Mesodermal cell (in vitro differentiated cells): Measurements from ENCODE around the gene VWA3B.
"Not testable (repeated sequence)": the region's sequence is repeated elsewhere in the genome, so short reads cannot be mapped to it uniquely, and the experiment has no call there.

Experiments used
- H3K27ac ChIP-seq: 2 replicates; pipeline ENCODE4 v1.7.0; 2013; ENCODE audit warnings: mild to moderate bottlenecking, low read depth, low read length, moderate library complexity; ENCODE audit not compliant: severe bottlenecking
- H3K36me3 ChIP-seq: 2 replicates; pipeline ENCODE4 v1.7.1; 2013; ENCODE audit warnings: mild to moderate bottlenecking, low read length, moderate library complexity; ENCODE audit not compliant: control insufficient read depth, insufficient read depth
- H3K4me1 ChIP-seq: one replicate; pipeline ENCODE4 v1.7.1; 2013; ENCODE audit warnings: mild to moderate bottlenecking, low read length; ENCODE audit not compliant: insufficient read depth, control insufficient read depth, poor library complexity, severe bottlenecking
- H3K4me3 ChIP-seq: 2 replicates; pipeline ENCODE4 v1.7.0; 2013; ENCODE audit warnings: low read length, control low read depth, mild to moderate bottlenecking; ENCODE audit not compliant: insufficient read depth, poor library complexity, severe bottlenecking; ENCODE audit errors: extremely low read depth
- H3K9me3 ChIP-seq: 2 replicates; pipeline ENCODE4 v1.7.1; 2013; ENCODE audit warnings: mild to moderate bottlenecking, low read length, moderate library complexity; ENCODE audit not compliant: control insufficient read depth
- WGBS, 2 experiments: methylation state at CpG; one replicate each; pipeline ENCODE4 v1.1.5; 2013; ENCODE audit warnings: missing lambda C conversion rate in 2 of 2; ENCODE audit not compliant: insufficient coverage in 2 of 2; 5-methylcytosine and 5-hydroxymethylcytosine counted together

VWA3B gene

DNA sequence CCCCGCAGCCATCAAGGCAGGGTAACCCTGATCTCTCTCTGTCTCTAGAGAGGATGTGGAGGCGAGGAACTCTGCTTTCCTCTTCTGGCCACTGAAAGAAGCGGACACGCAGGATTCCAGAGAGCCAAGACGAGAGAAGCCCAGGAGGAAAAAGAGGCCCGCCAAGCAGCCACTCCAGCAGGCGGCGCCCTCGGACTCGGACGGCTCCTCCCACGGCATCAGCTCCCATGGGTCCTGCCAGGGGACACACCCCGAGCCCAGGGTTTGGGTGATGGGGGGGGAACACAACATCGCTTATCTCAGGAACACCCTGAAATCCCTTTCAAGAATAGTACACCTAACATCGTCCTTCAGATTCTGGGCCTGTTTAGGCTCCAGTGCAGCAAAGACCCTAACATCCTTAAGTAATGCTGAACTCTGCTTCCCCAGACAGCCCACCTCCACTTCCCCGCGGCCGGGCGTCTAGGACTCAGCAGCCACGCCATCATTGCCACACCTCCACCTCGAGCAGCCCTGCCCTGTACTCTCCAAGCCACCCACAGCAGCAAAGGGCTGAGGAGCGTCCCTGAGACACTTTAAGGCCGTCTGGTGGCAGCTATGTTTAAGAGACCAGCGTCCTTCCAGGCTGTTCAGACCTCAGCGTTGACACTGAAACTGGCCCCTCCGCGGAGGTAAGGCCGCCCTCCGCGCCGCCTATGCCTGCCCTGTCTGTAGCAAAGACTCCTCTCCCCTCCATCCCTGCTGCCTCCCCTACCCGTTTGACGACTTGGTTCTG is 225.0 kb downstream of the VWA3B start:
- Histone ChIP-seq H3K36me3 (no peaks in the 10 kb centered on the region), H3K4me1 (no peaks in the 10 kb centered on the region), H3K4me3 (no peak overlapping the region), H3K9me3 (no peaks in the 10 kb centered on the region), H3K27ac (no peak overlapping the region)
- WGBS, 2 experiments = 91 to 93% methylated on average over 28 to 31 of the region's 33 CpGs

DNA sequence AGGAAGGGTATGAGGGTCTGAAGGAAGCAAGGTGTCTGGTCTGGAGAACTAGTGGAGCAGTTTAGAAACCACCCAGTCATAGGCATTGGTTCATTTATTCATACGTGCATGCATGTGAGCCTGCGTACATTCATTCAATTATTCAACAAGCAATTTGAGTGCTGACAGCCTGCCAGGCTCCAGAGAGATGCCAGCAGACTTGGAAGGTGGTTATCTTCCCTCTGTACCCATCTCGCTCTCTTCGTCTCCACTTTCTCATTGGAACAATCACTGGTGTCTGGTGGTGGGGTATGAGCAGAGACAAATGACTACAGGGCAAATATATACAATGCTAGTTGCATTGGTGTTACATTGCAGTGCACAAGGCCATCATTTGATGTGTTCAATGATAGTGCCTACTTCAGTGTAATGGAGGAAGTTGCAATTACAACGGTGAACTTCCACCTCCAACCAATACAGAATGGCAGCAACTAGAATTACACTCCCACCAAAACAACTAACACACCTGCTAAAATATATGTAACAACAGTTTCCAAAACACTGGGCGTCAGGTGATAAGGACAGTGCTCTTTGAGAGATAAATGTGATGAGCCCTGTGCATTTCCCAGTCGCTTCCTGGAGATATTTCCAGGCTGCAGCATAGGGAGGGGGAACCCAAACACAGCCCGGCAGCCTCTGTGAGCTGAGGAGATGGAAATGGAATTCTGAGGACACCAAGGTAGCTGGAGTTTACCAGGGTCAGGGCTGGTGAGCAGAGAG is 226.7 kb downstream of the VWA3B start:
- no peaks in the 10 kb centered on the region for H3K36me3 ChIP-seq
- no peaks in the 10 kb centered on the region for H3K9me3 ChIP-seq
- H3K27ac ChIP-seq = no peak overlapping the region
- no peak overlapping the region for H3K4me3 ChIP-seq
- 87 to 91% methylated on average over 4 of the region's 8 CpGs for whole genome bisulfite sequencing, 2 experiments
- H3K4me1 ChIP-seq = no peaks in the 10 kb centered on the region

DNA sequence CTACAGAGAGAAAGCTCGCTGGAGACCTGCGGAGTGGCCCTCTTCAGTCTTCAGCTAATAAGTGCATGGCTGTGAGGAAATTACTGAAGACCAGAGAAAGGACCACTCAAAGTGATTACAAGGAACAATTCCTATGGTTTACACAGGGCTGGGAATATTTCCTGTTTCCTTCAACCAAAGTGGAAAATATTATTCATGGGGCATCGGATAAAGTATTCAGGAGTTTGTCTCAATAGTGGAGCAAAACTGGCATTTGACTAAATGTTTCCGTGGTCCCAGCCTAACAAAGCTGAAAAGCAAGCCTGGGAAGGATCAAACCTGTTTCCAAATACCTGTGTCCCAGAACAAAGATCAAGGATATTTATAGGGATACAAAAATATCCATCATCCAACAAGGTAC is 227.3 kb downstream of the VWA3B start:
- Histone ChIP-seq H3K27ac (no peak overlapping the region), H3K9me3 (no peaks in the 10 kb centered on the region), H3K36me3 (no peaks in the 10 kb centered on the region), H3K4me1 (no peaks in the 10 kb centered on the region), H3K4me3 (no peak overlapping the region)
- 100% methylated on average over 3 to 4 of the region's 4 CpGs for WGBS, 2 experiments

DNA sequence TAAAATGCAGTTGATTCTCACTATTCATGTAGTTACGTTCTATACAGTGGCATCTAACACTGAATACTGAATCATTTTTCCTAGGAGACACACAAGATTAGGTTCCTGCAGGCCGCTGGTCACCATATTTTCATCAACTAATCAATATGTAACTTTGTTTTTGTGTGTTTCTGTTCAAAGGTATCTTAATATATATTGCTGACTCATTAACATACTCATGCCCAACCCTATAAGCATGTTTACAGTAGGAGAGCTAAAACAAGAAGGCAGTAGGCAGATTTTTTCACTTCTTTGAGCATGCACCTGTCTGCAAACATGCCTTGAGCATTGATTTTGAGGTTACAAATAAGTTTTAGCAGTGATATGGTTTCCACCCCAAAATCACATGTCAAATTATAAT is 229.0 kb downstream of the VWA3B start:
- WGBS, 2 experiments = 80 to 100% methylated on average over 1 of the region's 2 CpGs
- Histone ChIP-seq H3K27ac (no peak overlapping the region), H3K9me3 (peaks cover 11% of the 10 kb centered on the region), H3K4me3 (no peak overlapping the region), H3K36me3 (no peaks in the 10 kb centered on the region), H3K4me1 (no peaks in the 10 kb centered on the region)

DNA sequence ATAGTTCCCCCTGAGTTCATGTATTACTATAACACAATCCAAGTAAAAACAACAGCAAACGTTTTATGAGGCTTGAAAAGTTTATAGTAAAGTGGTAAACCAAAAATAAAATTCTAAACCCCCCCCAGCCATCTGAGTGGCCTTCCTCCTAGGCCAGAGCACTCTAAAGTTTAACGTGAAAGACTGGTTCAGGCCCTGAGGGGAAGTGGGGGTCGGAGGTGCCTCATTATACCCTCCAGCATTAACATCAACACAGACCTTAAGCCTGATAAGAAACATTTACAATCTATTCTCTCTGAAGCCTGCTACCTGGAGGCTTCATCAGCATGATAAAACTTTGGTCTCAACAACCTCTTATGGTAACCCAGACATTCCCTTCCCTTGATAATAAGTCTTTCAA is 230.2 kb downstream of the VWA3B start:
- Histone ChIP-seq H3K9me3 (peaks cover 18% of the 10 kb centered on the region), H3K27ac (no peak overlapping the region), H3K36me3 (no peaks in the 10 kb centered on the region), H3K4me1 (no peaks in the 10 kb centered on the region), H3K4me3 (no peak overlapping the region)
- 50% methylated on average over 2 of the region's 3 CpGs; no CpG with 5 or more reads in 1 of the 2 experiments for WGBS, 2 experiments

DNA sequence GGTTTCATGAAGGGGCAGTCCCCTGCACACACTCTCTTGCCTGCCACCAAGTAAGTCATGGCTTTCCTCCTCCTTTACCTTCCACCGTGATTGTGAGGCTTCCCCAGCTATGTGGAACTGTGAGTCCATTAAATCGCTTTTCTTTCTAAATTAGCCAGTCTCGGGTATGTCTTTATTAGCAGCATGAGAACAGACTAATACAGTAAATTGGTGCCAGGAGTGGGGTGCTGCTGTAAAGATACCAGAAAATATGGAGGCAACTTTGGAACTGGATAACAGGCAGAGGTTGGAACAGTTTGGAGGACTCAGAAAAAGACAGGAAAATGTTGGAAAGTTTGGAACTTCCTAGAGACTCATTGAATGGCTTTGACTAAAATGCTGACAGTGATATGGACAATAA is 233.2 kb downstream of the VWA3B start:
- not testable (repeated sequence) for H3K4me1 ChIP-seq, H3K36me3 ChIP-seq, H3K4me3 ChIP-seq, H3K27ac ChIP-seq
- peaks cover 20% of the 10 kb centered on the region for H3K9me3 ChIP-seq
- 89 to 95% methylated on average over 3 of the region's 3 CpGs for WGBS, 2 experiments

DNA sequence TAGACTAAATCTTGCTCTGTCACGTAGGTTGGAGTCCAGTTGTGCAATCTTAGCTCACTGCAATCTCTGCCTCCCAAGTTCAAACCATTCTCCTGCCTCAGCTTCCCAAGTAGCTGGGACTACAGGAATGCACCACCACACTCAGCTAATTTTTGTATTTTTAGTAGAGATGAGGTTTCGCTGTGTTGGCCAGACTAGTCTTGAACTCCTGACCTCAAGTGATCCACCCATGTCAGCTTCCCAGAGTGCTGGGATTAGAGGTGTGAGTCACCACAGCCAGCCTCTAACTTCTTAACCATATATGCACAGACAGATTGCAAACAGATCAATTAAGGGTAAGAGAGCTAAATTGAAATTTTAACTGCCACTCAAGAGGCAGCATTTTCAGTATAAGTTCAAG is 237.2 kb downstream of the VWA3B start:
- H3K4me1 ChIP-seq = no peaks in the 10 kb centered on the region
- H3K4me3 ChIP-seq = no peak overlapping the region
- peaks cover 24% of the 10 kb centered on the region for H3K9me3 ChIP-seq
- H3K27ac ChIP-seq = no peak overlapping the region
- WGBS, 2 experiments = 78% methylated on average over 1 of the region's 2 CpGs; no CpG with 5 or more reads in 1 of the 2 experiments
- H3K36me3 ChIP-seq = no peaks in the 10 kb centered on the region

DNA sequence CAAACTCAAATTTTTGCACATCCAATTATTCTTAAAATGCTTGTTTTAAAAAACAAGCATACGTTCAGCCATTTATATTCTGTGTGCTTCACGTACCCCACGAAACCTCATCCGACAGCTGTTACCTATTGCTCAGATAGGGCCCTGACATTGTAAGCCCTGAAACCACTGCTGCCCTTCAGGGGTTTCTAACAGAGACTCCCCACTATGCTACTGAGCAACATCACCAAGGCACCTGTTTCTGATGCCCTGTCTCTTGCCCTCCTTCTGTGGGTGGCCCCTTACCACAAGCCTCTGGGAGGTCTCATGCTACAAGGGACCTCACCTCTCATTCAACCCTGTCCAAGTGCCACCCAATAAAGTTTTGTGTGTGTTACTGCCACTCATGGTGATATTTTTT is 240.8 kb downstream of the VWA3B start:
- Histone ChIP-seq H3K4me1 (no peaks in the 10 kb centered on the region), H3K9me3 (peaks cover 4% of the 10 kb centered on the region), H3K4me3 (no peak overlapping the region), H3K36me3 (no peaks in the 10 kb centered on the region), H3K27ac (no peak overlapping the region)
- WGBS, 2 experiments = 89 to 100% methylated on average over 4 of the region's 4 CpGs

DNA sequence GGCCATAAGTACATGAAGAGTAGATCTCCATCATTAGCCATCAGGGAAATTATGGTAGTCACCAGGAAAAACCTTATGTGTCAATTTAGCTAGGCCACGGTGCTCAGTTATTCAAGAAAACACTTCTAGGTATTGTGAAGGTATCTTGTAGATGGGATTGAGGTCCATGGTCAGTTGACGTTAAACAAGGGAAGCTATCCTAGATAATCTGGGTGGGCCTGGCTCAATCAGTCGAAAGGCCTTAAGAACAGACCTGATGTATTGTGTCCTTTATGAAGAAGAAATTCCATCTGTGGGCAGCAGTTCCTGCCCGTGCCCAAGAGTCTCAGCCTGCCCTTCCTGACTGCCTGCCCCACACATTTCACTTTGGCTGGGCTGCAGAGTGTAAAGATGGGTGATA is 242.6 kb downstream of the VWA3B start:
- no peaks in the 10 kb centered on the region for H3K36me3 ChIP-seq
- 93 to 98% methylated on average over 3 of the region's 4 CpGs for WGBS, 2 experiments

DNA sequence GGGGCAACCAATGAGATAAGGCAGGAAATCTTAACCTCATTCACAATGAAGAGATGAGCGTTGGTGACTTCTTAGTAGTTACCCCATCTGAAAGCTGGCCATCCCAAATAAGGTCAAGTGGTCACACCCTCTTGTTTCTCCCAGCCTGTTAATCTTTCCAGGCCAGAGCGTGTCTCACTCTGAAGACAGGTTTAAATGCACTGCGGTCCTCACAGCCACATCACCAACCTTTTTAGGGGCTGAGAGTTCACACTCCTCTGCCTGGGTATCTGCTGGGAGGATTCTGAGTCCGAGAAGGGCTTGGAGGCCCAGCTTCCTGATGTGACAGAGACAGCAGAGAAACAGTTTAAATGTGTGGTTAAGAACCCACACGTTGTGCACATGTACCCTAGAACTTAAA is 246.0 kb downstream of the VWA3B start:
- H3K27ac ChIP-seq = no peak overlapping the region
- peaks cover 11% of the 10 kb centered on the region for H3K4me1 ChIP-seq
- WGBS, 2 experiments = 80 to 92% methylated on average over 1 to 2 of the region's 5 CpGs
- H3K36me3 ChIP-seq = no peaks in the 10 kb centered on the region
- H3K4me3 ChIP-seq = no peak overlapping the region
- H3K9me3 ChIP-seq = peaks cover under 1% of the 10 kb centered on the region

More for the DNA sequence above, 242.6 kb downstream of the VWA3B start:
- H3K4me1 ChIP-seq = peaks cover 6% of the 10 kb centered on the region
- peaks cover 4% of the 10 kb centered on the region for H3K9me3 ChIP-seq
- H3K27ac ChIP-seq = no peak overlapping the region
- no peak overlapping the region for H3K4me3 ChIP-seq

DNA sequence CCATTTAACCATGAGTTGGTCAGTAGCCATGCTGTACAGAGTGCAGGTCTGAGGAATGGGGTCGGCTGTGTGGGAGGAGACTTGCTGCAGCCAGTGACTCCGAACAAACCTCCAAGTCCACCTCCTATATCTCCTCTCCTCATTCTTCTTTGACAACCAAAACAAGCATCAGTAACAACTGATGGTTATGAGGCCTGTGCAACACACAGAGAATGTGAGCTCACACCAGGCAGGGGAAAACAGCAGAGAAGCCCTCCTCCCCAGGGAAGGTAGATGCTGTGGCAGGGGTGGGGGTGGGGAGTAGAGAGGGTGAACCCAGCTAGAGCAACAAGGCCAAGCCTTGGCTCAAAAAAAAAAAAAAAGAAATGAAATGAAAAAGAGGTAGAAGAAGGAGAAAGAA is 247.0 kb downstream of the VWA3B start:
- Histone ChIP-seq H3K9me3 (no peaks in the 10 kb centered on the region), H3K4me1 (peaks cover 11% of the 10 kb centered on the region), H3K4me3 (no peak overlapping the region), H3K27ac (peak overlapping the region; percentile 55), H3K36me3 (no peaks in the 10 kb centered on the region)
- no CpG with 5 or more reads among the region's 2 CpGs for WGBS, 2 experiments
